ENCODE data around the gene RRP15.

Gene RRP15

DNA sequence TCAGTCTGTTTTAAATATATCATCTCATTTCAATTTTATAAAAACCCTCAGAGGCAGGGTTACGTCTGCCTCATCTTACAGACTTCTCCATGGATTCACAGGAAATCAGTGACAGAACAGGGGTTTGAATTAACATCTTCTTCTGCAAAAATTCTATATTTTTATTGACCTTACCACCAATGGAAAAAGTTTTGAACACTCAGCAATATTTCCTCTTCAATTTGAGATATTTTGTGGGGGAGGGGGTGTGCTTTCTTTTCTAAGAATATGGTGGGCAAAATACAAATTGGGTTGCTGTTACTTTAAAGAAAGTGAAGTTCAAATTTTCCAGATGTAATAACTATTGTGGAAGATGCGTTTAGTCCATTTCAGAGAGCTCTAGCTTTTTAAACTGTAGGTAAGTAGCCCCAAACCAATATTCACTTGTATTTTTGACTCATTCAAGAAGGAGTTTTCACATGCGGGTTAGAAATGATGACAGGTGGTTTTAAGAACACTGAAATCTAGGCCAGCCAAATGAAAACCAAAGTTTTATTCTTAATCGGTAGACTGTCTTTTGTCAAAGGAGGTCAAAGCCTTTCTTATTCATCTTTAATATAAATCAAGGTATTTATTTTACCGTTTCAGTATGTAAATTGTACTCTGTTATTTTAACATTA, 77.5 kb downstream of the RRP15 start:
- no peak for DNase-seq (ENCODE audit: low read depth, low spot score)

DNA sequence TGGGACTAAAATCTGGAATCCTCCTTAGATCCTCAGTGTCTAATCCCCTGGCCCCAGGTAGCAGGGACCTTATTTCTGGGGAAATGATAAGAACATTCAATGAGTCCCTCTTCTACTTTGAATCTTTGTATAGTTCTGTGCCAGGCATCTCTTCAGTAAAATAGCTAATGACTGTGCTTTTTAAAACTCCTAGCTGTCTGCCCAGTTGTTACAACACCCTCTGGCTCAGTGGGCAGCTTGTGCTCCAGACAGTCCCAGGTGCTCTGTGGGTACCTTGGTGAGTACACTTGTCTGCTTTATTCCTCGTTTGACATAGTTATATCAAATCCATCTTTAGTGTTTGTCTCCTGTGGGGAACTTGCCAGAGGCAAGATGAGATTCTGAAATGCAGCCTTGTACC, 78.0 kb downstream of the RRP15 start:
- DNase-seq (ENCODE audit: low read depth, low spot score), result no peak

DNA sequence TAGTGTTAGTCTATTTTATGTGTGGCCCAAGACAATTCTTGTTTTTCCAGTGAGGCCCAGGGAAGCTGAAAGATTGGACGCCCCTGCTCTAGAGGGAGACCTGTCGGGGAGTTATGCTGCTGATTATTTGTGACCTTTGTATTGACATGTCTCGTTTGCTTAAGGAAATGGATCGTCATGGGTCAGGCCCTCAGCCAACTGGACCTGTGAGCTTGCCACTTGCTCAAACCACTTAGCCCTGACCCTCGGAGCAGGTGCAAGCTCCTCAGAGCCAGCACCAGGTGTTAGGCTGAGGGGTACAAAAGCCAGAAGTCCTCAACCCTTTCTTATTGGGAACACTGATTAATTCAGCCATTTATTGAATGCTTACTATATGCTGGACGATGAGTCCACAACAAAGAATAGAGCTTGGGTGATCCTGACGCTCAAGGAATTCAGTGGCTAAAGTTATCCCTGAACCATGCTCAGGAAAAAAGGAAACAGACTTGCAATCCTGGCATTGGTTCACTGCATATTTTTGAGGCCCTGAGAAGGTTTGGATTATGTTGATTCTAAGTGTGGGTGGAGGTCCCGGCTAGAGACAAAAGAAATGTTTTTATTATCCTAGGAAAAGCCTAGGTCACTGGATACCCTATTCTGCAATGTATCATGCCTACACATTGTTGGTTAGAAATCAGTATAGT, 79.1 kb downstream of the RRP15 start:
- DNase-seq (ENCODE audit: low read depth, low spot score), result no peak

DNA sequence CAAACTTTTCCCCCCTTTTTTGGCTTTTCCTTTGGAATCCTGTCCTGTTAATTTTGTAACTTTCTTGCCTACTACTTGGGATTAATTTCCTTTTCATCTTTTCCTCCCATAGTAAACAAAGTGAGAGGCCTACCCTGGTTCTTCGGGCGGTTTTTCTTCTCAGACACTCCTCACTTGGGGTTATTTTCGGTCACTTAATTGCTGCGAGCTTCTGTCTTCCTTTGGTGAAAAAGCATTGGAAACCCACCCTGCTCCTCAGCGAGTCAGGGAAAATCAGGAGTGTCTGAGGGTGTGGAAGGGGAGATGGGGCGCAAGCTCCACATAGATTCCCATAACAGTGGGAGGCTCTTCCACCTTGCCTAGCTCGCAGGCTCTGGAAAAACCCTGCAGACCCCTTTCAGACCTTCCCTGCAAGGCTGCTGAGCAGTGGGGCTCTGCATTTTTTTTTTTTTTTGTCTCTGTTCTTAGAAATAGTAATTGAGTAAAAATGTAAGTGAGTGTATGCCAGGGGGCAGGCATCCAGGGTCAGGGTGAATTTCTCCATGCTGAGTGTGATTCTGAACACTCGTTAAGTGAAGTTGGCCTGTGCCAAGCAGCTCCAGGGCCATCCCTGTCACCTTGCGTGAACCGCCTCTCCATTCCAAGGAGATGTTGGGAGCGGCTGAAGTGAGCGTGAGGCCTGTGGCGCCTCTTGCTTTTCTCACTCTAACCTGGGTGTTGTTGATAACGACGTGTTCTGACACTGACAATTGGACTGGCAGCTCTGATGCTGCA, 80.3 kb downstream of the RRP15 start:
- no peak for DNase-seq (ENCODE audit: low read depth, low spot score)

DNA sequence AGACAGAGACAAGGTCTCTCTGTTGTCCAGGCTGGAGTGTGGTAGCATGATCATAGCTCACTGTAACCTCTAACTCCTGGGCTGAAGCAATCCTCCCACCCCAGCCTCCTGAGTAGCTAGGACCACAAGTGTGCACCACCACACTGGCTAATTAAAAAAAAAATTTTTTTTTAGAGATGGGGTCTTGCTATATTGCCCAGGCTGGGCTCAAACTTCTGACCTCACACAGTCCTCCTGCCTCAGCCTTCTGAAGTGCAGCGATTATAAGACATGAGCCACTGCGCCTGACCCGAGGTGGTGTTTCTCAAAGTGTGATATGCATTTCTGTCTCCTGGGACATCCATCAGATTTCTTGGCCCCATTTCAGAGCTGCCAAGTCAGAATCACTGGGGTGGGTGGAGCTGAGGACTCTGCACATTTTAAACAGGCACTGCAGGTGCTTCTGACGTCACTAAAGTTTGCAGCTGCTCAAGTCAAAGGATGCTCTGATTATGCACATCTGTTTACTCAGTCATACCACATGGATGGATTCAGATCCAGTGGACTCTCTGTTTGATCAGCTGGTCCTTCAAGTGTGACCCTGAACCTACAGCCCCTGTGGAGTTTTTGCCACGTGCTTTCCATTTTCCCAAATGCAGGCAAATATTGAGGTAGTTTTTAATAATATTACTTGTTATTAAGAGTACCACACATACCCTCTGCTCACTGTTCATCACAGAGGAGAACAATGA, 81.4 kb downstream of the RRP15 start:
- no peak for DNase-seq (ENCODE audit: low read depth, low spot score)

DNA sequence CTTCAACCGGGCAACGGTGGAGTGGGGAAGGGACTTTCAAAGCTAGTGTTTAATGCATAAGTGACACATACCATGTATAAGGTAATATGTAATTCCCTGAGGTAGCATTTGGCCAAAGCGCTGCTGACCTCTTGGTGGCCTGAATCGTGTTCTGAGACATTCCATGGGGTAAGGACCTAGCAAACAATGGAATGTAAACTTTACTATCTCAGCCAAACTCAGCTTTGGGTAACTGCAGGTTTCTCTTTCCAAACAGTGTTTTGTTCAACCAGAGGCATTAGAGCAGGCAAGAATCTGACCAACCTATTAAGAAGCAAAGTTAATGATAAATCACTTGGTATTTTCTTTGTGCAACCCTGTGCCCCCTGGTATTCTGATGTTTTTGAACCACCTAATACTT, 82.0 kb downstream of the RRP15 start:
- no peak for DNase-seq (ENCODE audit: low read depth, low spot score)

DNA sequence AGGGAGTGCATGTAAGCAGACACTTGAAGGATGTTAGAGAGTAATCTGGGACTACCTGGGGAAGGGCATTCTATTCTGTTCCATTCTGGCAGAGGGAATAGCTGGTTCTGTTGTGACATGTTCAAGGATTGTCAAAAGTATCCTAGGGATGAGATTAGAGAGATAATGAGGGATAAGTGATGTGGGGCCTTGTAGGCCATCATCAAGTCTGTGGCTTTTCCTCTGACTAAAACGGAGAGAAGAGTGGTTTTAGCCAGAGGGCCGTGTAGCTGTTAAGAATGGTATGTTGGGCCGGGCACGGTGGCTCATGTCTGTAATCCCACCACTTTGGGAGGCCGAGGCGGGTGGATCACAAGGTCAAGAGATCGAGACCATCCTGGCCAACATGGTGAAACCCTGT, 83.6 kb downstream of the RRP15 start:
- no peak for DNase-seq (ENCODE audit: low read depth, low spot score)

DNA sequence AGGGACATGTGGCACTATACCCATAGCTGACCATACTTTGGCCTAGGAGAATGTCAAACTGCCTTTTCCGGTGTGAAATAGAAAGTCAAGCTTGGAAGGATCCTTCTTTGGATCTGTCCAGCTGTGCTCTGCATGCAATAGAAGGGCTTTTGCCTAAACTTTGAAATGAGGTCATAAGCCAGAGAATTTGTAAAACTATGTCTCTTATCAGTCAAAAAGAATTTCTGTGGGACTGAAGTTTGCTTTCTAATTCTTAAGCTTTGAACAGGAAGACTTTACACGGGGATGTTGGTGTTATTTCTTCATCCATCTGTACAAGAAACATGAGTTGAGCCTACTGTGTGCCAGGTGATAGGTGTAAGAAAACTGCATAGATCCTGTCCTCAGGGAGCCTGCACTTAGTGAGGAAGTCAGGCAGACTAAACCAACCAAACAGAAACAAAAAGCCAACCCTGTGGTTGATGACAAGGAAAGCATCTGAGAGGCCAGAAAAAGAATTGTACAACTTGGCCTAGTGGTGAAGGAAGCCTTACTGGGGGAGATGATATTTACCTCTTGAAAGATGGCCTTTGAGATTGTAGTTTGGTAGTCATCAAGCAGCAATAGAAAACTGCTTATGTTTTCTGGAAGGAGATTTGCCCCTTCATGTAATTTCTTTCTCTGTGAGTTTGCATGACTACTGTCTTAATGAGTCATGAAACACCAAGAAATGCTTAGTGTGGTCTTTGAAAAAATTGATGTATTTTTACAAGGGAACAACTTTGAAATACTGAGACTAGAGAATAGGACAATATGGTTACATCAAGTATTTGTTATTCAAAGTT, 84.8 kb downstream of the RRP15 start:
- DNase-seq (ENCODE audit: low read depth, low spot score), result no peak

DNA sequence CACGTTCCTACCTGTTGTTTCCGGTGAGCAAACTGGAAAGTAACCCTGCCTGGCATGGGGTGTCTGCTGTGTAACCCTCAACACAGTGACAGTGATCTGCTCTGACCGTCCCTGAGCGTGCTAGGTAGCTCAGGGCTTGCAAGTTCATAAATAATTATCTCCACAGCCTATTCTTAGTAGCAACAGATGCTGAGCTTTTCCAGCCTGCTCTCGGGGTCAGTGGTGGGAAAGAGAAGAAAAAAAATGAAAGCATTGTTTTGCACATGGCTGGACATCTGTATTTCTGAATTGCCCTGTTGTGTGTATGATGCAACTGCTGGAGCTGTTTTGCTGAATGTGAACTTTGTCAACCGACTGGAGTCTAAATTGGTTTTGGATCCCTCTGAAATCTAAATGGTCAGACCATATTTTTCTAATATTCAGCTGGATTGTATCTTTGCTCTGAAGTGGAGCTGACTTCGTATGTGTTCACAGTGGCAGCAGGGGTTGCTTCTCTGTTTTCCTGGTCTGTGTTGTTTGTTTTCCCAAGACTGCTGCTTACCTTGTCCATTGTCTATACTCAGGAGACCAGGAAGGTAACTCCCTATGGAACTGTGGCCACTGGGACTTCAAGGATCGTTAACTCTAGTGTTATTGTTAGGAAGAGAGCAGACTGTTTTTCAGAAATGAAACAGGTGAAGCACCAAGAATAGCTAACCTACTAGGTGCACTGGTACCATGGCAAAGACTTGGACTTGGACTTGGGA, 87.0 kb downstream of the RRP15 start:
- no peak for DNase-seq (ENCODE audit: low read depth, low spot score)

DNA sequence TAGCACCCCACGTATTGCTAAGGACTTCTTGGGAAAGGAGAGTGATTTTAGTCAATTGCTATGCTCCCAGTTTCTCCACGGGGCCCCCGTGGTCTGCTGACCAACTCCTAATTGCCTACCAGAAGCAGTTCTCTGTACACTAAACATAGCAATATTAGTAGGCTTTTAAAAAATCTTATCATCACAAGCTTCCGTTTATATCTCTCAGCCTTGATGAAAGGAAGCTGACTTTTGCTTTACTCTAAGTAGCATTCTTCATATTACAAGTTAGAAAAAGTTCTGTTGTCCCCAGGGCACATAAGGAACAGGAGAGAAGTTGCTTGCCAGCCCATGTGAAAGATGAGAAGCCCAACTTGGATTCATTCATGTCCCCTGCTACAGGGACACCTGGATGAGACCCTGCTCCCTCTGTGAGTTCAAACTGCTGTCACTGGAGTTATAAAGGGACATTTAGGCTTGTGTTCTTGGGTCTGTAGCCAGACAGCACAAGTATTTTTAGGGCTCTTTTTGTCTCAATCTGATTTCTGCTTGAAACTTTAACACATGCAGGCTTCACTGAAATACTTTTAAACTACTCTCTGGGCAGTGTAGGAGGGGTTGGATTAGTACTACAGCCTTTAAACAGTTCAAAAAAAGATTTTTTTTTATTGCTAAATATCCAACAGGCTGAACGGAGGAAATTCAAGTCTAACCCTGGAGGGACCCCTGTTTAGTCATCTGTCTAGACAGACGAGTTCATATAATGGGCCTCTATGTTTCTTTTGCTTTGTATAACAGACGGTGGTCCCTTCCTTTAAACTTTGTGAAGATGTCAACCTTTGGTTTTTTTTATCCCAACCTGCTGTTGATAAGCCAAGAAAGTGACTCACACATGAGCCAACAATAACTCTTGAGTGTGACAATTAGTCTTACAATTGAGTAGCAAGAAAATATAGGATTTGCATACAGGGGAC, 89.6 kb downstream of the RRP15 start:
- DNase-seq (ENCODE audit: low read depth, low spot score), result no peak

DNA sequence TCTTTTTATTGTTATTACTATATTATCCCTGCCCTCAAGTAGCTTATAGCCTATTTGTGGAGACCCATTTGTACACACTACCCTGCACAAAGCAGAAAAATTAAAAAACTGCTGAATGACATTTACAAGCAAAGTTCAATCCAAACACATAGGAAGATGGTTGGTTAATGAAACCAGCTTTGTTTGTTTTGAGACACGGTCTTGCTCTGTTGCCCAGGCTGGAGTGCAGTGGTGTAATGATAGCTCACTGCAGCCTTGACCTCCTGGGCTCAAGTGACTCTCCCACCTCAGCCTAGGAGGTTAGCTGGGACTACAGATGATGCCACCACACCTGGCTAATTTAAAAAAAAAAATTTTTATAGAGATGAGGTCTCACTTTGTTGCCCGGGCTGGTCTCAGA, 91.6 kb downstream of the RRP15 start:
- DNase-seq (ENCODE audit: low read depth, low spot score), result no peak

DNA sequence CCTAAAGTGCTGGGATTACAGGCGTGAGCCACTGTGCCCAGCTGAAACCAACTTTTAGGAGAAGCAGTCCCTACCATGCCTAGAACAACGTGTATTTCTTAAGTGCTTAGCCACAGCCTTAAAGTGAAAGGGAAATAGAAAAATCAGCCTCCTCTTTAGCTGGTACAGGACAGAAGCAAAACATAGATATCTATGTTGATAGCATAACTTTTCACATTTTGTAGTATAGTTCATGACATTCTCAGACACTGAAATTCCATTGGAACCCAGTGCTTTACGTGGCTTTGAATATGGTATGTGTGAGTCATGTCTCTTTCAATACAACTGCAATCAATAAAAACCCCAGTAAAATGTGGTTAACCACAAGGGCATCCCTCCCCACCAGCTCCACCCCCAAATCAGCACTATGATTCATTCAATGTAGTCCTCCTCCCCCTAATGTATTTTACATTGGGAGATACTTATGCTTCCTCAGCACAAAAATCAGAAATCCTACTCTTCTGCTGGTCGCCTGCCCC, 92.1 kb downstream of the RRP15 start:
- DNase-seq (ENCODE audit: low read depth, low spot score), result no peak

DNA sequence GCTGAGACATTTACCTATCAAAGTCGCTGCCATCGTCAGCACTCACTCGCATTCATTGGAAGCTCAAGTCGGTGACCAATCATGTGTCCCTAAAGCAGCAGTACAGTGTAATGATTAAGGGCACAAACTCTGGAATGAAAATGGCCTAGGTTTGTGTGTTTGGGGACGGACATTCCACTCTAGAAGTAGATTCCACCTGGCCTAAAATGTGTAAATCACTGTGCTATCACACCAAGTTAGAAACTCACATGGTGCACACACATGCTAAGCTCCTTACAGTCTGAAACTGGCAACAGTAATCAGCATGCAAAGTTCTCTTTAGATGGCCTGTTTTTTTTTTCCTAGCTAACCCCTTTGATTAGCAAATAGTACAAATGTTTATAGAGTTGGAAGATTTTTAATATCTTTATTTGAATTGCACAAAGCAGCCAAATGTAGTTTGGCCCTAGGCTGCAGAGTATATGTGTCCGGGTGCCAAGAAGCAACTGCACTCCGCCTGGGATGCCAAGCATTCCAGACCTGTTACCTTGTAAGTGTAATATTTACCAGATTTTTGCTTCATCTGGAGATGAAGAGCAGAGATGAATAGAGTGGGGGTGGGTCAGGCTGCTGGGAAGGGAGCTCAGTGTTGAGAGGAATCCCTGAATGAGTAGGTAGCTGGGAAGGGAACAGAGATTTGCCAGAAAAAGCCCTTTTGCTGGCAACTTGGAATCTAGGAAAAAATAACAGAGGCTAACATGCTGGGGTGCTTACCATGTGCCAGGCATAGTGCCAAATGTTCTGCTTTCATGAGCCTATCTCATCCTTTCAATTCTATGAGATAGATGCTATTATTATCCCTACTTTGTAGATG, 95.3 kb downstream of the RRP15 start:
- no peak for DNase-seq (ENCODE audit: low read depth, low spot score)

DNA sequence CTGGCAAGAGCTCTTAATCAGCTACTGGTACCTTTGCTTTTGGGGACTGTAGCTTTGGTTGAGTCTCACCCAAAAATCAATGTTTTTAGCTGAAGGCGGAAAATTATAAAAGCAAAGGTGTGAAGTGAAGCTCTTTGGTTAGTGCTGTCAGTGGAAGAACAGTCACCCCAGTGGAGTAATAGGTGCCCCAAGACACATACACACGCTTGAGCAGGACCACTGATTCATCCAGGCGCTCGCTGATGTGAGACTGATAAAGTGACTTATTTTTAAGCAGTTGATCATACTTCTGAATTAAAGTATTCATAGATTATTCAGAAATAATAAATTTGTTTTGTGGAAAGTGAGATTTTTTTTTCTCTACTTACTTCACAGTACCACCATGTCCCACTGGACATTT, 97.2 kb downstream of the RRP15 start:
- no peak for DNase-seq (ENCODE audit: low read depth, low spot score)

DNA sequence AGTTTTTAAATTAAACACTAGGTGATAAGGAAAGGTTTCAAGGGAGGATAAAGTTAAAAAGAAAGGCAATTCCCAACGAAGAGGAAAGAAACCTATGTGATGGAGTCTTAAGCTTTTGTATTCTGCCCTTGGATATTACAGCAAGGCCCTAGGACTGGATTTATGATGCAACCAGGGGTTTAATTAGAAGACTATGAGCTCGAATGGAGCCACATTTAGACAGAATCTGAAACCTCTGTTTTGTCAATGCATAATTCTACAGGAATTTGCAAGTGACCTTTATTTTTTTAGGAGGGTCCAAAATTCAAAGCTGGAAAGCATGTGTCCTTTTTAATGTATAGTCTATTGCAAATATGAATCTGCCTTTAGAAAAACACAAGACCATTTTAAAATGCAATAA, 98.0 kb downstream of the RRP15 start:
- DNase-seq (ENCODE audit: low read depth, low spot score), result no peak

DNA sequence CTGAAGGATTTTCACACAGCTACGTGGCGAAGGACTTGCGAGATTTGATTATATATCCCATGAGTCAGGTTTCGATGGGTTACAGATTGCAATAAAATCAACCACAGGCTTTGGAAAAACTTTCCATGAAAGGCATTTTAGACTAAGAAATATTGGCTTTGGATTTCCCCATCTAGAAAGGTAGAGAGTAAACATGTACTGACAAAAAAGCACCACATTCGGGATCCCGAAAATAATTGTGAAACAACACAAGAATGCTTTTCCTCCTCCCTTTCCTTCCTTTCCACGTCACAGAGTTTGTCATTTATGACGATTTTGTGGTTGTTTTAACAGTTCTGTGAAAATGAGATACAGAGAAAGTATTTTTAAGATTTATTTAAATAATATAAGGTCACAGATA, 98.6 kb downstream of the RRP15 start:
- DNase-seq (ENCODE audit: low read depth, low spot score), result no peak

DNA sequence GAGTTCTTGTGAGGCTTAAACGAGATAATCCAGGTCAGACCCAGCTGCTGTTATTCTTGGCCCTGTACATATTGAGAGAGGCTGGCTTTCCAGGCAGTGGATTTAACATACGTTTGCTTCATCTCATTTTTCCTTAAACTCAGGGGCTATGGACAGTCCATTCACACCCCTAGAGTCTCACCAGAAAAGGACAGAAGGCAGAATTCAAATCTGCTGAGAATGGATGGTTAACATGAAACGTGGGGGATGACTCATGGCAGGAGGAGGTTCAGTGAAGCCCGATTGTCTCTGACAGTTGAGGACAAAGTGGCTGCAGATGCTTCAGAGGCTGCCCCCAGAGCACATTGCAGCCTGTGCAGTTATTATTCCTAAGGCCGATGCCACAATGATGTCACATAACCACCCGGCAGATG, 99.5 kb downstream of the RRP15 start:
- DNase-seq (ENCODE audit: low read depth, low spot score), result no peak

Data from iPS DF 19.7 (cell line).